ENCODE data around the gene FAAP20.

GRCh38 chr1:2242814-2243725 lies 48.5 kb upstream of the FAAP20 start:
- TF ChIP-seq EZH2 (IDR thresholded peaks at IDR 0.05; ENCODE audit: insufficient read depth, poor library complexity, severe bottlenecking) = no peak
- TF ChIP-seq EZH2phosphoT487 (IDR thresholded peaks at IDR 0.05; ENCODE audit: insufficient read depth, low read depth) = no peak
